Lung (tissue), 12 donors: ENCODE results near the gene RSRC1. TPM values are rescaled to one million over a fixed set of nuclear protein-coding genes. Genes with fewer than 3 reads are reported as not detected.

Experiments
- ATAC-seq: fragments of 200-7000 bp; cut with Tn5 transposase; one replicate; pipeline ENCODE4 v1.9.1; 2020; ENCODE audit warnings: moderate number of reproducible peaks; ENCODE audit not compliant: insufficient read depth, low FRiP score
- DNase-seq, 3 donors: peaks; one replicate each; pipeline ENCODE4 v3.0.0-alpha.2; 2013 to 2017
- H3K27ac ChIP-seq, 2 donors: one replicate each; pipeline ENCODE4 v1.5.1; 2013; ENCODE audit warnings: mild to moderate bottlenecking in 2 of 2, moderate library complexity in 2 of 2, control low read depth in 1 of 2, inconsistent platforms in 1 of 2, low read depth in 1 of 2, low read length in 1 of 2
- H3K27me3 ChIP-seq, 3 donors: one replicate each; pipeline ENCODE4 v1.5.1; 2013; ENCODE audit warnings: low read length in 2 of 3; ENCODE audit not compliant: control insufficient read depth in 3 of 3, insufficient read depth in 3 of 3
- H3K36me3 ChIP-seq, 4 donors: one replicate each; pipeline ENCODE4 v1.5.1; 2013; ENCODE audit warnings: low read length in 4 of 4, mild to moderate bottlenecking in 1 of 4, moderate library complexity in 1 of 4; ENCODE audit not compliant: control insufficient read depth in 4 of 4, insufficient read depth in 4 of 4
- H3K4me1 ChIP-seq, 5 donors: one replicate each; pipeline ENCODE4 v1.5.1; 2013; ENCODE audit warnings: low read length in 5 of 5, mild to moderate bottlenecking in 2 of 5, moderate library complexity in 1 of 5; ENCODE audit not compliant: control insufficient read depth in 5 of 5, insufficient read depth in 5 of 5
- H3K4me3 ChIP-seq: one replicate; pipeline ENCODE4 v1.5.1; 2013; ENCODE audit warnings: mild to moderate bottlenecking, control low read depth, moderate library complexity
- H3K9ac ChIP-seq, 2 donors: one replicate each; pipeline ENCODE4 v1.5.1; 2013; ENCODE audit warnings: low read length in 2 of 2, control low read depth in 1 of 2; ENCODE audit not compliant: insufficient read depth in 1 of 2
- H3K9me3 ChIP-seq, 4 donors: one replicate each; pipeline ENCODE4 v1.5.1; 2013; ENCODE audit warnings: low read length in 3 of 4, mild to moderate bottlenecking in 1 of 4, moderate library complexity in 1 of 4; ENCODE audit not compliant: control insufficient read depth in 4 of 4, insufficient read depth in 3 of 4
- WGBS, 2 donors: extraction: QIAGEN DNeasy Blood & Tissue Kit; methylation state at CpG; one replicate each; pipeline ENCODE4 v1.1.7; 2013; 5-methylcytosine and 5-hydroxymethylcytosine counted together
- polyA plus RNA-seq, 2 donors: library from polyadenylated mRNA; stranded (reverse); fragments of 200-250 nt; gene quantifications; one replicate each; pipeline ENCODE4 v1.2.1, GENCODE V29; 2013
- total RNA-seq, 2 donors: library from RNA; depleted of rRNA in 1 of 2; stranded (reverse); fragments of >200 nt in 1 of 2; gene quantifications; one replicate each; pipeline ENCODE4 v1.2.1, GENCODE V29; 2014 to 2021
- TF ChIP-seq, protein P1 (sequence below): IDR thresholded peaks from 2 replicates; pipeline ENCODE4 v1.5.1; 2012; ENCODE audit warnings: mild to moderate bottlenecking; ENCODE audit errors: control extremely low read depth, extremely low read depth
- donor health status: control.
- donor health status: control.
- donor health status: Bipolar disorder and iron deficiency.
- donor health status: healthy.
- donor health status: DM: yes; HTN: yes; CAD: no.

RSRC1 gene
- total and polyA plus RNA-seq, 4 donors: 9.1 to 53.5 (median 17.0) TPM

DNA sequence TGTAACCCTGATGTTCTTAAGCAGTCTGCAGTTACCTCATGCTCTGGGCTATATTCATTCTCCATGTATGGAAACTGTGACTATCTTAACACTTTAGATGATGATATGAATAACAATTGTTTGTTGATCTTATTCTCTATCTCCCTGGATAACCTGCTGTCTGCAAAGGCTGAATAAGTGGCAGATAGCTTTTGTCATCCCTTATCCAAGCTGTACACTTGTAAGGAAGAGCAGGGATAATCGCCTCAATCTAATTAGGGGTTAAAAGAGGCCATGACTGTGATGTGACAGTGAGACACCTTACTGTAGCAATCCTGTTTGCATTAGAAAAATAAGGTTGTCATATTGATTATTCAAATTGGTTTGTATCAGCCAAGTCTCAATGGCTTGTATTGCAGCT, 123.9 kb downstream of the RSRC1 start:
- DNase-seq (no peak), ATAC-seq (no peak)
- H3K4me3 ChIP-seq: no peak overlapping the region
- WGBS, 2 donors: 97 to 100% methylated on average over 1 of the region's 1 CpG
- H3K4me1 ChIP-seq: no peaks in the 10 kb centered on the region
- no peak overlapping the region for H3K27ac ChIP-seq
- no peaks in the 10 kb centered on the region for H3K27me3 ChIP-seq
- peaks cover 0 to 2% (median 0%) of the 10 kb centered on the region in 4 donors for H3K36me3 ChIP-seq
- no peaks in the 10 kb centered on the region for H3K9me3 ChIP-seq
- TF ChIP-seq, protein P1, sequence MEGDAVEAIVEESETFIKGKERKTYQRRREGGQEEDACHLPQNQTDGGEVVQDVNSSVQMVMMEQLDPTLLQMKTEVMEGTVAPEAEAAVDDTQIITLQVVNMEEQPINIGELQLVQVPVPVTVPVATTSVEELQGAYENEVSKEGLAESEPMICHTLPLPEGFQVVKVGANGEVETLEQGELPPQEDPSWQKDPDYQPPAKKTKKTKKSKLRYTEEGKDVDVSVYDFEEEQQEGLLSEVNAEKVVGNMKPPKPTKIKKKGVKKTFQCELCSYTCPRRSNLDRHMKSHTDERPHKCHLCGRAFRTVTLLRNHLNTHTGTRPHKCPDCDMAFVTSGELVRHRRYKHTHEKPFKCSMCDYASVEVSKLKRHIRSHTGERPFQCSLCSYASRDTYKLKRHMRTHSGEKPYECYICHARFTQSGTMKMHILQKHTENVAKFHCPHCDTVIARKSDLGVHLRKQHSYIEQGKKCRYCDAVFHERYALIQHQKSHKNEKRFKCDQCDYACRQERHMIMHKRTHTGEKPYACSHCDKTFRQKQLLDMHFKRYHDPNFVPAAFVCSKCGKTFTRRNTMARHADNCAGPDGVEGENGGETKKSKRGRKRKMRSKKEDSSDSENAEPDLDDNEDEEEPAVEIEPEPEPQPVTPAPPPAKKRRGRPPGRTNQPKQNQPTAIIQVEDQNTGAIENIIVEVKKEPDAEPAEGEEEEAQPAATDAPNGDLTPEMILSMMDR: no peak
- no peak overlapping the region for H3K9ac ChIP-seq

DNA sequence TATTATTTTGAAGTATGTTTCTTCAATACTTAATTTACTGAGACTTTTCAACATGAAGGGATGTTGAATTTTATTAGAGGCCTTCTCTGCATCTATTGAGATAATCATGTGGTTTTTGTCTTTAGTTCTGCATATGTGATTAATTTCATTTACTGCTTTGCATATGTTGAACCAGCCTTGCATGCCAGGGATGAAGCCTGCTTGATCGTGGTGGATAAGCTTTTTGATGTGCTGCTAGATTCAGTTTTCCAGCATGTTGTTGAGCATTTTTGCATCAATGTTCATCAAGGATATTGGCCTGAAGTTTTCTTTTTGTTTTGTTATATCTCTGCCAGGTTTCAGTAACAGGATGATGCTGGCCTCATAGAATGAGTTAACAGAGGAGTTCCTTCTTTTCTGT, 134.4 kb downstream of the RSRC1 start:
- no peaks in the 10 kb centered on the region for H3K36me3 ChIP-seq
- DNase-seq: no peak
- peaks cover 0 to 2% (median 0%) of the 10 kb centered on the region in 5 donors for H3K4me1 ChIP-seq
- H3K4me3 ChIP-seq: no peak overlapping the region
- H3K9ac ChIP-seq: no peak overlapping the region
- H3K9me3 ChIP-seq: peaks cover 0 to 2% (median 0%) of the 10 kb centered on the region in 4 donors
- no peak overlapping the region for H3K27ac ChIP-seq
- ATAC-seq: no peak
- H3K27me3 ChIP-seq: no peaks in the 10 kb centered on the region
- TF ChIP-seq, protein P1: no peak
- WGBS, 2 donors: 95 to 97% methylated on average over 1 of the region's 1 CpG

DNA sequence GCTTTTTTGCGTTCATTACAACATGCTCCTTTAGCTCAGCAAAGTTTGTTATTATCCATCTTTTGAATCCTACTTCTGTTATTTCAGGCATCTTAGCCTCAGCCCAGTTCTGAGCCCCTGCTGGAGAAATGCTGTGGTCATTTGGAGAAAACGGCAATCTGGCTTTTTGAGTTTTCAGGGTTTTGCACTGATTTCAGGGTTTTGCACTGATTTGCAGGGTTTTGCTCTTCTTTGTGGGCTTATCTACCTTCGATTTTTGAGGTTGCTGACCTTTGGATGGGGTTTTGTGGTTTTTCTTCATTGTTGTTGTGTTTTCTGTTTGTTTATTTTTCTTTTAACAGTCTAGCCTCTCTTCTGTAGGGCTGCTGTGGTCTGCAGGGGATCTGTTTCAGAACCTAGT, 137.4 kb downstream of the RSRC1 start:
- no peaks in the 10 kb centered on the region for H3K36me3 ChIP-seq
- 94% methylated on average over 3 of the region's 3 CpGs for WGBS, 2 donors
- peaks cover 0 to 2% (median 0%) of the 10 kb centered on the region in 5 donors for H3K4me1 ChIP-seq
- H3K9ac ChIP-seq: no peak overlapping the region
- no peak overlapping the region for H3K4me3 ChIP-seq
- H3K27ac ChIP-seq: no peak overlapping the region
- ATAC-seq: no peak
- H3K9me3 ChIP-seq: peaks cover 0 to 4% (median 1%) of the 10 kb centered on the region in 4 donors
- H3K27me3 ChIP-seq: no peaks in the 10 kb centered on the region
- no peak for DNase-seq
- TF ChIP-seq, protein P1: no peak

DNA sequence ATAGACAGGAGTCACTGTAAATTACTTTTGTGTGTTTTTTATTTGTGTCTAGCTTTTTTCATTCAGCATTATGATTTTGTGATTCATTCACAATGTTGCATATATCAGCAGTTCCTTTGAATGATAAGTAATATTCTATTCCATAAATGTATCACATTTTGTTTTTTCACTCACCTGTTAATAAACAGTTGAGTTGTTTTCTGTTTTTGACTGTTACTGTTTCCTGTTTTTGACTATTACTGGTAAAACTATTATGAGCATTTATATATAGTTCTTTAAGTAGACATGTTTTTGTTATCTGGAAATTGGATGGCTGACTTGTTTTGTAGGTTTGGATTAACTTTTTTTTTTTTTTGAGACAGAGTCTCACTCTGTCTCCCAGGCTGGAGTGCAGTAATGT, 138.4 kb downstream of the RSRC1 start:
- Histone ChIP-seq H3K9me3 (peaks cover 0 to 6% (median 1%) of the 10 kb centered on the region in 4 donors), H3K4me1 (peaks cover 0 to 2% (median 0%) of the 10 kb centered on the region in 5 donors), H3K36me3 (no peaks in the 10 kb centered on the region), H3K4me3 (no peak overlapping the region), H3K27ac (no peak overlapping the region), H3K9ac (no peak overlapping the region), H3K27me3 (no peaks in the 10 kb centered on the region)
- DNase-seq: no peak
- no peak for ATAC-seq
- TF ChIP-seq, protein P1: no peak
